Measurements from ENCODE around the gene PCYT1B.

PCYT1B gene

GRCh38 chrX:24553011-24553410, 94.1 kb downstream of the PCYT1B start:
- no peak for TF ChIP-seq CTCF (IDR thresholded peaks at IDR 0.05)
- Histone ChIP-seq H3K27me3 (no peaks in the 10 kb centered on the region), H3K27ac (no peak overlapping the region), H3K36me3 (peaks cover 8% of the 10 kb centered on the region), H3K9me3 (no peaks in the 10 kb centered on the region), H3K4me3 (ENCODE audit: low read depth in 1 of 2, low read length in 1 of 2) (no peak overlapping the region), H3K4me1 (ENCODE audit: control insufficient read depth in 1 of 2, insufficient read depth in 1 of 2, low read depth in 1 of 2, low read length in 1 of 2) (no peaks in the 10 kb centered on the region)

DNA sequence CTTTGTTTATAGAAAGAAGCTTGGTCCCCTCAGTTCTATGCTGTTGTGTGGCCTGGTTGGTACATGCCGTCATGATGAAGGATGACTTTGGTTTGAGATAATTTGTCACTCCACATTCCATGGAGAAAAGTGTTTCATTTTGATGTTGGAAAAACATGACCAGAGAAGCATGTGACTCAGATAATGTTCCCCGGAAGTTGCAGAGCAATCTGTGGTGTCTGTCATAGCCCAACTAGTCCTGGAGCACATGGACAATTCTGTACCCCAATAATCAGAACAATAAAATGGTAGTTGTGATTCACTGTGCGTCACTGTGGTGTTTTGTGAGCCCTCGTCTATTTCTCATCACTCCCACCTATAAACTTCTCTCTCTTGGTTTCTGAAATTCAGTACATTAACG, 97.0 kb downstream of the PCYT1B start:
- H3K27ac ChIP-seq: no peak overlapping the region
- peaks cover 21% of the 10 kb centered on the region for H3K36me3 ChIP-seq
- no peaks in the 10 kb centered on the region for H3K4me1 ChIP-seq (ENCODE audit: control insufficient read depth in 1 of 2, insufficient read depth in 1 of 2, low read depth in 1 of 2, low read length in 1 of 2)
- H3K4me3 ChIP-seq (ENCODE audit: low read depth in 1 of 2, low read length in 1 of 2): no peak overlapping the region
- H3K27me3 ChIP-seq: no peaks in the 10 kb centered on the region
- no peaks in the 10 kb centered on the region for H3K9me3 ChIP-seq
- TF ChIP-seq CTCF (IDR thresholded peaks at IDR 0.05): no peak

- Histone ChIP-seq H3K27ac (no peak overlapping the region), H3K36me3 (peaks cover 32% of the 10 kb centered on the region), H3K27me3 (no peaks in the 10 kb centered on the region), H3K4me1 (ENCODE audit: control insufficient read depth in 1 of 2, insufficient read depth in 1 of 2, low read depth in 1 of 2, low read length in 1 of 2) (no peaks in the 10 kb centered on the region), H3K4me3 (ENCODE audit: low read depth in 1 of 2, low read length in 1 of 2) (no peak overlapping the region), H3K9me3 (no peaks in the 10 kb centered on the region)
- no peak for TF ChIP-seq CTCF (IDR thresholded peaks at IDR 0.05)
These were observed 99.2 kb downstream of the PCYT1B start for GRCh38 chrX:24547961-24548360.

DNA sequence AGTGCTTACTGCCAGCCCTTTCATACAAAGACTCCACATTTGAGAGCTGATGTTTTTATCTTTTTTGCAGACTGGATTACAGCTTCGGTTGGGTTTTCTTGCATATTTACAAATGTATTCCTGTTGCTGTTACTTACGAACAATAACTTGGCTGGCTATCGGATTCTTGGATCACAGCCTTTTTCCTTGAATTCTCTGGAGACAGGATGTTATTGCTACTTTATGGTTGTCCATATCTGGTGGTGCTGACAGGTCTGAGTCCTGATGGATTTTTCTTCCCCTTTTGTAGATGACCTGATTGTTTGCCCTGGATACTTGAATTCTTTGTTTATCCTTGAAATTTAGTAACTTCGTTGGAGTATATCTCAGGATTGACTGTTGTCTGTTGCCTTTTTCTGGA, 104.4 kb downstream of the PCYT1B start:
- no peak overlapping the region for H3K4me3 ChIP-seq (ENCODE audit: low read depth in 1 of 2, low read length in 1 of 2)
- H3K9me3 ChIP-seq: no peaks in the 10 kb centered on the region
- no peak overlapping the region for H3K27ac ChIP-seq
- peaks cover 51% of the 10 kb centered on the region for H3K36me3 ChIP-seq
- no peak for TF ChIP-seq CTCF (IDR thresholded peaks at IDR 0.05)
- no peaks in the 10 kb centered on the region for H3K4me1 ChIP-seq (ENCODE audit: control insufficient read depth in 1 of 2, insufficient read depth in 1 of 2, low read depth in 1 of 2, low read length in 1 of 2)
- no peaks in the 10 kb centered on the region for H3K27me3 ChIP-seq

- TF ChIP-seq CTCF (IDR thresholded peaks at IDR 0.05): no peak
- H3K9me3 ChIP-seq: no peaks in the 10 kb centered on the region
- no peak overlapping the region for H3K27ac ChIP-seq
- H3K4me1 ChIP-seq (ENCODE audit: control insufficient read depth in 1 of 2, insufficient read depth in 1 of 2, low read depth in 1 of 2, low read length in 1 of 2): no peaks in the 10 kb centered on the region
- H3K4me3 ChIP-seq (ENCODE audit: low read depth in 1 of 2, low read length in 1 of 2): no peak overlapping the region
- no peaks in the 10 kb centered on the region for H3K27me3 ChIP-seq
- H3K36me3 ChIP-seq: peaks cover 64% of the 10 kb centered on the region
These were observed 110.6 kb downstream of the PCYT1B start for GRCh38 chrX:24536551-24536950.

DNA sequence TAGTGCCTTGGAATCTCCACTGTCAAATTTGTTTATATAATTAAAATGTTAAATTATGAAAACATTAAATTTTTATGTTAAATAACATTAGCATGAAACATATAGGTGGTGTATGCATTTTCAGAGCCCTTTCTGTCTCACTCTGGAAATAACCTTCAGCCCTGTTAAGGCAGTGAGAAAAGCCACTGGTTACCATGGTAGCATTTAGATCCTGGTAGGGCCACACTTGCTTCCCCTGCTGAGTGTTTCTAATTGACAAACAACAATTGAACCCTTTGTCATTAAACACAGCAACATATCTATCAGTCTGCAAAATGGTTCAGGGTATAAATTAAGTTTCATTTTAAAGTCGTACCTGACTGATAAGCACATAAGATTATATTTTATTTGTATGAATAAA, 118.5 kb downstream of the PCYT1B start:
- peaks cover 86% of the 10 kb centered on the region for H3K36me3 ChIP-seq

More for the DNA sequence above, 118.5 kb downstream of the PCYT1B start:
- H3K27ac ChIP-seq: no peak overlapping the region
- no peak for TF ChIP-seq CTCF (IDR thresholded peaks at IDR 0.05)
- H3K4me3 ChIP-seq (ENCODE audit: low read depth in 1 of 2, low read length in 1 of 2): no peak overlapping the region
- no peaks in the 10 kb centered on the region for H3K27me3 ChIP-seq
- no peaks in the 10 kb centered on the region for H3K4me1 ChIP-seq (ENCODE audit: control insufficient read depth in 1 of 2, insufficient read depth in 1 of 2, low read depth in 1 of 2, low read length in 1 of 2)
- H3K9me3 ChIP-seq: no peaks in the 10 kb centered on the region

Measured in neutrophil (primary cell).